Nephron (organoid): ENCODE data around the gene SLAMF8.

Source experiments
- H3K27ac Mint-ChIP-seq, 3 experiments: 2 replicates each; pipeline ENCODE4 v1.8.0; 2020; ENCODE audit warnings: mixed read lengths in 3 of 3, mild to moderate bottlenecking in 2 of 3, moderate library complexity in 1 of 3
- H3K27me3 Mint-ChIP-seq: 2 replicates; pipeline ENCODE4 v1.8.0; 2021; ENCODE audit warnings: low read depth, mild to moderate bottlenecking, moderate library complexity, mixed read lengths
- H3K36me3 Mint-ChIP-seq: 2 replicates; pipeline ENCODE4 v1.8.0; 2020; ENCODE audit warnings: low read depth, mixed read lengths
- H3K4me1 Mint-ChIP-seq: 2 replicates; pipeline ENCODE4 v1.8.0; 2020; ENCODE audit warnings: mixed read lengths
- H3K4me3 Mint-ChIP-seq, 3 experiments: 2 replicates each; pipeline ENCODE4 v1.8.0; 2020; ENCODE audit warnings: mild to moderate bottlenecking in 3 of 3, mixed read lengths in 3 of 3, moderate library complexity in 2 of 3
- H3K9me3 Mint-ChIP-seq: 2 replicates; pipeline ENCODE4 v1.8.0; 2020; ENCODE audit warnings: mixed read lengths
- TF ChIP-seq, protein P1 (sequence below), 3 experiments: fragments of 200-600 bp; sonication (generic); IDR thresholded peaks; one replicate each; pipeline ENCODE4 v1.5.0; 2021; ENCODE audit warnings: antibody characterized with exemption in 3 of 3; ENCODE audit not compliant: unreplicated experiment in 3 of 3

Gene SLAMF8

DNA sequence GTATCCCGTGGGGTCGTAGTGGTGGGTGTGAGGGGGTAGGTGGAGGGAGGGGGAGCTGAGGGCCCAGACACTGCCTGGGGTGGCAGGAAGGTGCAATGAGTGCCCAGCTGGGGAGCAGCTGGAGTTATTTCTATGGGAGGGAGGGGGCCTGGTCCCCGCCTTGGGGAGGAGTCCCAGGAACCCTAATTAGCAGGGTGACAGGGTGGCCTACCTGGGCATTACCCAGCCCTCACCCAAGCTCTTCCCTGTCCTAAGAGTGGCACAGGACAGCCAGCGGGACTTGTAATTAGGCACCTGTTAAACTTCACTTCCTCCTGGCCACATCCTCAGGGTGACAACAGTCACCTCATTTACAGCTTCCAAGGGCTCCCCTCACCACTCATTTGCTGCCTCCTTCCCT is 35.9 kb downstream of the SLAMF8 start, which contains the start of gene VSIG8:
Gene VSIG8 (minus strand): TSS at position 101 of the 400 bp plus-strand sequence. CDS start 136 bp downstream, outside the sequence.
- no peaks in the 10 kb centered on the region for H3K9me3 Mint-ChIP-seq
- H3K27me3 Mint-ChIP-seq = peaks cover 12% of the 10 kb centered on the region
- TF ChIP-seq, protein P1, sequence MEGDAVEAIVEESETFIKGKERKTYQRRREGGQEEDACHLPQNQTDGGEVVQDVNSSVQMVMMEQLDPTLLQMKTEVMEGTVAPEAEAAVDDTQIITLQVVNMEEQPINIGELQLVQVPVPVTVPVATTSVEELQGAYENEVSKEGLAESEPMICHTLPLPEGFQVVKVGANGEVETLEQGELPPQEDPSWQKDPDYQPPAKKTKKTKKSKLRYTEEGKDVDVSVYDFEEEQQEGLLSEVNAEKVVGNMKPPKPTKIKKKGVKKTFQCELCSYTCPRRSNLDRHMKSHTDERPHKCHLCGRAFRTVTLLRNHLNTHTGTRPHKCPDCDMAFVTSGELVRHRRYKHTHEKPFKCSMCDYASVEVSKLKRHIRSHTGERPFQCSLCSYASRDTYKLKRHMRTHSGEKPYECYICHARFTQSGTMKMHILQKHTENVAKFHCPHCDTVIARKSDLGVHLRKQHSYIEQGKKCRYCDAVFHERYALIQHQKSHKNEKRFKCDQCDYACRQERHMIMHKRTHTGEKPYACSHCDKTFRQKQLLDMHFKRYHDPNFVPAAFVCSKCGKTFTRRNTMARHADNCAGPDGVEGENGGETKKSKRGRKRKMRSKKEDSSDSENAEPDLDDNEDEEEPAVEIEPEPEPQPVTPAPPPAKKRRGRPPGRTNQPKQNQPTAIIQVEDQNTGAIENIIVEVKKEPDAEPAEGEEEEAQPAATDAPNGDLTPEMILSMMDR (IDR thresholded peaks at IDR 0.05; ENCODE audit: unreplicated experiment in 3 of 3) = no peak
- peaks cover 15% of the 10 kb centered on the region for H3K4me1 Mint-ChIP-seq
- H3K36me3 Mint-ChIP-seq = no peaks in the 10 kb centered on the region
- no peak within 1 kb of the TSS for H3K4me3 Mint-ChIP-seq
- H3K27ac Mint-ChIP-seq = no peak within 1 kb of the TSS

DNA sequence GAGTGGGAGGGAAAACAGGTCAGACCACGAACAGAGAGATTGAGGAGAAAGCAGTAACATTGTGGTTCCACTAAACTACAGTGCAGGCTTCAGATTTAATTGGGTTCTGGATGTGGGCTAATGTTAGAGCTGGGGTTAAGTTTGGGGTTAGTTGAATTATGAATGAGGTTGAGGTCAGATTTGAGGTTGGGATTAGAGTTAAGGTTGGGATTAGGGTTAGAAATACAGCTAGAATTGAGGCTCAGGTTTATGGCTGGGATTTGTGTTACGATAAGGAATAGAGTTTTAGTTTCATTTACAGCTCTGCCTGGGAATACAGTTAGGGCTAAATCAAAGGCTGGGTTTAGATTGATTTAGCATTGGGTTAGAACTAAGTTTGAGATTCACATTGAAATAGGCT is 37.6 kb downstream of the SLAMF8 start:
- H3K4me3 Mint-ChIP-seq = no peak overlapping the region
- TF ChIP-seq, protein P1 (IDR thresholded peaks at IDR 0.05; ENCODE audit: unreplicated experiment in 3 of 3) = no peak
- peaks cover 12% of the 10 kb centered on the region for H3K27me3 Mint-ChIP-seq
- H3K4me1 Mint-ChIP-seq = peaks cover 21% of the 10 kb centered on the region
- H3K36me3 Mint-ChIP-seq = no peaks in the 10 kb centered on the region
- H3K27ac Mint-ChIP-seq = peak overlapping the region; percentile 1 to 27 (median 4)
- H3K9me3 Mint-ChIP-seq = no peaks in the 10 kb centered on the region

DNA sequence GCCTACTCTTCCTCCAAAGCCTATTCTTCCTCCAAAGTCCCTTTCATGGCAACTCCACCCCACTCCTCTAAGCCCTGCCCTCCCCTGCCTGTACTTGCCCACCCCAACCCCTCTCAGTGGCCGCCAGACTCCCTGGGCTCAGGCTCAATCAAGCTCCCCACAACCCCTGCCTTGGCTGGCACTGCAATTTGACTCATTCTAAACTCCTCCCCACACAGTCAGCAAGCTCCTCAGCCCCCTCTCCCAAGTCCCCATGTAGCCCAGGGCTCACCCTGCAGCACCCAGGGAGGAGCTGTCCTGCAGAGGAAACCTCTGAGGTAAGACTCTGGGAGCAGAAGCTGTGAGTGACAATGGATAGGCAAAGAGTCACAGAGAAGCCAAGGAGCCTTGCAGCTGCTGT is 39.4 kb downstream of the SLAMF8 start:
- TF ChIP-seq, protein P1 (IDR thresholded peaks at IDR 0.05; ENCODE audit: unreplicated experiment in 3 of 3) = no peak
- H3K27me3 Mint-ChIP-seq = peaks cover 17% of the 10 kb centered on the region
- no peaks in the 10 kb centered on the region for H3K9me3 Mint-ChIP-seq
- H3K4me3 Mint-ChIP-seq = no peak overlapping the region
- no peaks in the 10 kb centered on the region for H3K36me3 Mint-ChIP-seq
- peaks cover 21% of the 10 kb centered on the region for H3K4me1 Mint-ChIP-seq
- H3K27ac Mint-ChIP-seq = peak overlapping the region; percentile 16 to 96 (median 73)

DNA sequence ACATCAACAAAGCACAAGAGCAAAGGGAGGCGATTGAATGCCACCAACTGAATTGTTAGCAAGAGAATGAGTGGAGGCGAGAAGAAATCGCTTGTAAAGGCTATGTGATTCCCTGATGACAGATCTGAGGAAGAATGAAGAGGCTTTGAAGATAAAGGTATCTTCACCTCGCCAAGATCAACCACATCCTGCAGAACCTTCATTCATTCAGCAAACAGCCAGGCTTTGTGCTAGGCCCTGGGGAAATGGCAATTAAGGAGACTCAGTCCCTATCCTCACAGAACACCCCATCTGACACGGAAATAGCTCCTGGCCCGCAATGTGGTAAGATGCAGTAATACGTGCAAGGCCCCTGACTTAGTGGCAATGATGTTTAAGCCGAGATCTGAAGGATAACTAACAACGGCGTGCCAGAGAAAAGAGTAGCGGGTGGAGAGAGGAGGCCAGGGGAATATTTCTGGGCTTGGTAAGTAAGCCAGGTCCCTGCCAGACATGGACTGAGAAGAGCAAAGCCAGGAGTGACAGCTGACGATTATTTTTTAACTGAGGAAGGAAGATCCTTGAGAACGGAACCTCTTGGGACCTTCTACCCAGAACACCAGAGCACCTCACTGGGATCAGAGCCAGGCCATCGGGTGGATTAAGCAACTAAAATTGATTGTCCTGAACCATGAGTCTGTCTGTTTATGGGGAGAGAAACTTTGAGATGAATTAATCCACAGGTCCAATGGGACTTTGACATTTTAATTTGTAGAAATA is 40.4 kb downstream of the SLAMF8 start:
- H3K4me3 Mint-ChIP-seq = no peak overlapping the region
- H3K27ac Mint-ChIP-seq = peak overlapping the region; percentile 73 to 97 (median 96)
- TF ChIP-seq, protein P1 (IDR thresholded peaks at IDR 0.05; ENCODE audit: unreplicated experiment in 3 of 3) = no peak
- no peaks in the 10 kb centered on the region for H3K36me3 Mint-ChIP-seq
- peaks cover 21% of the 10 kb centered on the region for H3K4me1 Mint-ChIP-seq
- H3K27me3 Mint-ChIP-seq = peaks cover 23% of the 10 kb centered on the region
- no peaks in the 10 kb centered on the region for H3K9me3 Mint-ChIP-seq

DNA sequence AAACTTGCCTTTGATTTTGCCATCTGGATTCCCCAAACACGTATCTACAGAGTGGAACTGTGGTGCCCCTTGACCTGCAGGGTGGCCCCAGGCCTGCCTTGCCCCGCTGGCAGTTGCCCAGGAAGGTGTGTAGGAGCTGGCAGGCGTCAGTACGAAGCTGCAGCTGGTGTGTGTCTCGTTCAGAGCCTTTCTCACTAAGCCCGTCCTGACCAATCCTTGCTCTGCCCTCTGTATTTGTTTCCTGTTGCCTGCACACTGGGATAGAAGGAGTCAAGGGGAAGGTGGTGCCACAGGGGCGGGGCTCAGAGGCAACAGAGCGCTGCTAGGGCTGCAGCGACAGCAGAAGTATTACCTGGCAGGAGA is 41.0 kb downstream of the SLAMF8 start:
- H3K27ac Mint-ChIP-seq = peak overlapping the region; percentile 73 to 97 (median 96)
- H3K27me3 Mint-ChIP-seq = peaks cover 23% of the 10 kb centered on the region
- no peaks in the 10 kb centered on the region for H3K9me3 Mint-ChIP-seq
- H3K4me3 Mint-ChIP-seq = peak overlapping the region in 1 of 3 experiments; percentile 44
- TF ChIP-seq, protein P1 (IDR thresholded peaks at IDR 0.05; ENCODE audit: unreplicated experiment in 3 of 3) = no peak
- peaks cover 21% of the 10 kb centered on the region for H3K4me1 Mint-ChIP-seq
- no peaks in the 10 kb centered on the region for H3K36me3 Mint-ChIP-seq

DNA sequence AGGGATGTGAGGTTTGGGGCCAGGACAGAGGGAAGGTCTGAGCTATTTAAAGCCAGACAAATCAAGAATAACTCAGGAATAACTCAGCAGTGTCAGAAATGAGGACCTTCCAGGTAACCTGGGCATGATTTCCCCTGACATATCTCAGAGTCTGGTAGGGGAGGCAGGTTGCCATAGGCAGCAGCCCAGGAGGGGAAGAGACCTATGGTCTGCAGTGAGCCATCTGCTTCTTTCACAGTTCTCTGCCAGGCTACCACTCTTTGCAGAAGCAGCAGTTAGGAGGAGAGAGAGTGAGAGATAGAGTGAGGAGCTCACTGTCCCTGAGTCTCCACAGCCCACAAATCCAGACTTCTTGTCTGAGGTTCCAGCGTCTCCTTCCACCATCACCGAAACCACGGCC is 42.1 kb downstream of the SLAMF8 start:
- no peaks in the 10 kb centered on the region for H3K36me3 Mint-ChIP-seq
- no peak overlapping the region for H3K4me3 Mint-ChIP-seq
- TF ChIP-seq, protein P1 (IDR thresholded peaks at IDR 0.05; ENCODE audit: unreplicated experiment in 3 of 3) = no peak
- H3K9me3 Mint-ChIP-seq = no peaks in the 10 kb centered on the region
- peaks cover 21% of the 10 kb centered on the region for H3K4me1 Mint-ChIP-seq
- peak overlapping the region in 2 of 3 experiments; percentile 55 to 96 for H3K27ac Mint-ChIP-seq
- peaks cover 33% of the 10 kb centered on the region for H3K27me3 Mint-ChIP-seq
